GM18498 (cell line): Measurements from ENCODE around the gene LUC7L2.
"Not testable (repeated sequence)": the region's sequence is repeated elsewhere in the genome, so short reads cannot be mapped to it uniquely, and the experiment has no call there.

Source experiments
- ATAC-seq: cut with Tn5 transposase; IDR thresholded peaks from one replicate; pipeline ENCODE4 v1.9.1; 2021; ENCODE audit warnings: mild to moderate bottlenecking, moderate library complexity; ENCODE audit not compliant: unreplicated experiment

Gene LUC7L2

GRCh38 chr7:139359366-139360209 lies at the start of gene LUC7L2:
Gene LUC7L2 (plus strand): TSS chr7:139359894. CDS start chr7:139360262, 368 bp downstream.
- ATAC-seq: peak; percentile 80

- ATAC-seq: no peak
Measured at GRCh38 chr7:139317939-139318505, 41.7 kb upstream of the LUC7L2 start.

- ATAC-seq: no peak
Measured at GRCh38 chr7:139321071-139321745, 38.5 kb upstream of the LUC7L2 start.

GRCh38 chr7:139324709-139325108 lies 35.0 kb upstream of the LUC7L2 start:
- not testable (repeated sequence) for ATAC-seq

- no peak for ATAC-seq
Measured at GRCh38 chr7:139328375-139328774, 31.3 kb upstream of the LUC7L2 start.

GRCh38 chr7:139329119-139329518 lies 30.6 kb upstream of the LUC7L2 start:
- no peak for ATAC-seq

GRCh38 chr7:139330333-139331030 lies 29.2 kb upstream of the LUC7L2 start:
- ATAC-seq: no peak

- ATAC-seq: no peak
Measured at GRCh38 chr7:139332697-139333359, 26.9 kb upstream of the LUC7L2 start.

GRCh38 chr7:139333443-139333842 lies 26.3 kb upstream of the LUC7L2 start:
- not testable (repeated sequence) for ATAC-seq

GRCh38 chr7:139334399-139335150 lies 25.1 kb upstream of the LUC7L2 start:
- no peak for ATAC-seq

GRCh38 chr7:139339025-139339424 lies 20.7 kb upstream of the LUC7L2 start:
- ATAC-seq: no peak

GRCh38 chr7:139339698-139340036 lies 20.0 kb upstream of the LUC7L2 start:
- ATAC-seq: no peak

GRCh38 chr7:139340037-139340807 lies 19.5 kb upstream of the LUC7L2 start:
- peak; percentile 85 for ATAC-seq

GRCh38 chr7:139340808-139341057 lies 19.0 kb upstream of the LUC7L2 start:
- ATAC-seq: no peak

- peak; percentile 56 for ATAC-seq
Measured at GRCh38 chr7:139341058-139341775, 18.5 kb upstream of the LUC7L2 start, which contains the start of gene FMC1. Gene FMC1 (plus strand): TSS chr7:139341337. CDS start chr7:139341385, 48 bp downstream.

- ATAC-seq: no peak
Measured at GRCh38 chr7:139341776-139342226, 17.9 kb upstream of the LUC7L2 start.

- no peak for ATAC-seq
Measured at GRCh38 chr7:139345042-139345441, 14.7 kb upstream of the LUC7L2 start.

- ATAC-seq: no peak
Measured at GRCh38 chr7:139351027-139351426, 8.7 kb upstream of the LUC7L2 start.

- no peak for ATAC-seq
Measured at GRCh38 chr7:139354729-139355128, 5.0 kb upstream of the LUC7L2 start.
